ENCODE results near the gene ARF3.

The ARF3 gene

DNA sequence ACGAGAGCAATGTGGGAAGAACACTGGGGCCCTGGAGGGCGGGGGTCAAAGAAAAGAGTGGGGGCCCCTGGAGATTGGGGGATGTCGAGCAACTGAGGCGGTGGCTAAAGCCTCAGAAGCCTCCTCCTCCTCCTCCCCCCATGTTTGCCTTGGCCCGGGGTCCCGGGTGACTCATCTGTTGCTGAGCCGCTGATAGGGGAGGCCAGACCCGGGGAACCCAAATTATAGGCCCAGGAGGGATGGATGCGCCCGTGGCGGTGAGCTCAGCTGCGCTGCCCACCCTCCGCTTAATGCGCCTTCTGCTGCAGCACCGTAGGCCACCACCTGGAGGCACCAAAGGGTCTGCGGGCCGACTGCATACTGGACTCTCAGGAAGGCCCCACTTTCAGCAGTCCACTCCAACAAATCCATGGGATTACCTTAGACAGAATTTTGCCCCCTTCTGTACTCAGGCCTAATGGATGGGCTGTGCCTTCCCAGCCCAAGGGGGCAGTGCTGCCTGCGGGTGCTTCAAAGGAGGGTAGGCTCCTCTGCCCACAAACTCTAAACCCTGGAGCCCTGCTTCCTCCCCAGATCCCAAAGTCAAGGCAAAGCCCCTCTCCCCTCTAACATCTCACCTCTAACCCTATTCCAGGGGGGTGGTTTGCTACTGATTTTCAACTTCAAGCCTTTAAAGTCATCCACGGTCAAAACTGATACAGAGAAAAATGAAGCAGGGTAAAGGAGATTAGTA lies 16.8 kb upstream of the ARF3 start:
- Histone ChIP-seq H3K9me3 (ENCODE audit: control insufficient read depth, low read length) (no peaks in the 10 kb centered on the region), H3K4me1 (ENCODE audit: control insufficient read depth, insufficient read depth, low read depth, low read length) (peaks cover 48% of the 10 kb centered on the region), H2AFZ (ENCODE audit: low read depth, low read length) (no peak overlapping the region), H3K23ac (ENCODE audit: low read length in 2 of 2) (no peak overlapping the region), H3K9ac (ENCODE audit: low read length) (peak overlapping the region; percentile 44), H2AK5ac (ENCODE audit: low read length, severe bottlenecking) (no peak overlapping the region), H2BK5ac (ENCODE audit: low read depth, low read length, poor library complexity, severe bottlenecking) (no peak overlapping the region), H4K91ac (ENCODE audit: low read length) (no peak overlapping the region), H4K8ac (ENCODE audit: low read length) (no peak overlapping the region), H3K79me1 (replicated peaks; ENCODE audit: low read length, poor library complexity, severe bottlenecking) (no peaks in the 10 kb centered on the region), H3K14ac (ENCODE audit: low read length in 2 of 2) (no peak overlapping the region), H3K36me3 (ENCODE audit: control insufficient read depth in 1 of 2, insufficient read depth in 2 of 2, low read depth in 1 of 2, low read length in 2 of 2) (no peaks in the 10 kb centered on the region), H3K27me3 (ENCODE audit: control insufficient read depth in 1 of 2, insufficient read depth in 1 of 2, low read length in 2 of 2) (peaks cover 96 to 97% of the 10 kb centered on the region in 2 experiments), H2BK120ac (ENCODE audit: low read depth, low read length) (no peak overlapping the region), H3K27ac (ENCODE audit: low read length, poor library complexity, severe bottlenecking) (no peak overlapping the region), H2BK12ac (ENCODE audit: low read length in 2 of 2) (no peak overlapping the region), H3K4me3 (ENCODE audit: insufficient read depth in 1 of 2, low read depth in 1 of 2, low read length in 2 of 2) (no peak overlapping the region), H2BK15ac (ENCODE audit: low read depth, poor library complexity, severe bottlenecking) (no peak overlapping the region), H3K4me2 (ENCODE audit: low read length, poor library complexity, severe bottlenecking) (no peak overlapping the region), H3K4ac (ENCODE audit: low read depth in 1 of 2, low read length in 2 of 2) (no peak overlapping the region), H3K18ac (ENCODE audit: low read depth in 1 of 2, low read length in 2 of 2) (no peak overlapping the region)
- WGBS = 8% methylated on average over 17 of the region's 19 CpGs
- peak; percentile 47 for DNase-seq

GRCh38 chr12:48973531-48973930 lies 16.2 kb upstream of the ARF3 start:
- H3K4me1 ChIP-seq (ENCODE audit: control insufficient read depth, insufficient read depth, low read depth, low read length) = peaks cover 45% of the 10 kb centered on the region
- peak overlapping the region in 1 of 2 experiments; percentile 5 for H3K23ac ChIP-seq (ENCODE audit: low read length in 2 of 2)
- 22% methylated on average over 12 of the region's 12 CpGs for WGBS
- no peaks in the 10 kb centered on the region for H3K79me1 ChIP-seq (replicated peaks; ENCODE audit: low read length, poor library complexity, severe bottlenecking)
- H3K27me3 ChIP-seq (ENCODE audit: control insufficient read depth in 1 of 2, insufficient read depth in 1 of 2, low read length in 2 of 2) = peaks cover 96% of the 10 kb centered on the region in 2 experiments
- H3K18ac ChIP-seq (ENCODE audit: low read depth in 1 of 2, low read length in 2 of 2) = no peak overlapping the region
- no peak overlapping the region for H3K9ac ChIP-seq (ENCODE audit: low read length)
- no peak overlapping the region for H3K4ac ChIP-seq (ENCODE audit: low read depth in 1 of 2, low read length in 2 of 2)
- H3K27ac ChIP-seq (ENCODE audit: low read length, poor library complexity, severe bottlenecking) = no peak overlapping the region
- H3K9me3 ChIP-seq (ENCODE audit: control insufficient read depth, low read length) = no peaks in the 10 kb centered on the region
- H3K4me3 ChIP-seq (ENCODE audit: insufficient read depth in 1 of 2, low read depth in 1 of 2, low read length in 2 of 2) = no peak overlapping the region
- H3K36me3 ChIP-seq (ENCODE audit: control insufficient read depth in 1 of 2, insufficient read depth in 2 of 2, low read depth in 1 of 2, low read length in 2 of 2) = no peaks in the 10 kb centered on the region
- DNase-seq = no peak
- H4K8ac ChIP-seq (ENCODE audit: low read length) = no peak overlapping the region
- H2BK5ac ChIP-seq (ENCODE audit: low read depth, low read length, poor library complexity, severe bottlenecking) = no peak overlapping the region
- no peak overlapping the region for H2BK12ac ChIP-seq (ENCODE audit: low read length in 2 of 2)
- no peak overlapping the region for H3K14ac ChIP-seq (ENCODE audit: low read length in 2 of 2)
- H2AK5ac ChIP-seq (ENCODE audit: low read length, severe bottlenecking) = no peak overlapping the region
- no peak overlapping the region for H2BK120ac ChIP-seq (ENCODE audit: low read depth, low read length)
- H2BK15ac ChIP-seq (ENCODE audit: low read depth, poor library complexity, severe bottlenecking) = no peak overlapping the region
- no peak overlapping the region for H2AFZ ChIP-seq (ENCODE audit: low read depth, low read length)
- H4K91ac ChIP-seq (ENCODE audit: low read length) = no peak overlapping the region
- no peak overlapping the region for H3K4me2 ChIP-seq (ENCODE audit: low read length, poor library complexity, severe bottlenecking)

GRCh38 chr12:48972952-48973483 lies 15.7 kb upstream of the ARF3 start:
- H3K9me3 ChIP-seq (ENCODE audit: control insufficient read depth, low read length) = no peaks in the 10 kb centered on the region
- no peaks in the 10 kb centered on the region for H3K79me1 ChIP-seq (replicated peaks; ENCODE audit: low read length, poor library complexity, severe bottlenecking)
- no peak overlapping the region for H3K4me2 ChIP-seq (ENCODE audit: low read length, poor library complexity, severe bottlenecking)
- no peak overlapping the region for H3K23ac ChIP-seq (ENCODE audit: low read length in 2 of 2)
- no peak overlapping the region for H3K4ac ChIP-seq (ENCODE audit: low read depth in 1 of 2, low read length in 2 of 2)
- no peak overlapping the region for H2AFZ ChIP-seq (ENCODE audit: low read depth, low read length)
- H3K27me3 ChIP-seq (ENCODE audit: control insufficient read depth in 1 of 2, insufficient read depth in 1 of 2, low read length in 2 of 2) = peaks cover 96 to 98% of the 10 kb centered on the region in 2 experiments
- H3K36me3 ChIP-seq (ENCODE audit: control insufficient read depth in 1 of 2, insufficient read depth in 2 of 2, low read depth in 1 of 2, low read length in 2 of 2) = no peaks in the 10 kb centered on the region
- no peak overlapping the region for H2BK120ac ChIP-seq (ENCODE audit: low read depth, low read length)
- peaks cover 40% of the 10 kb centered on the region for H3K4me1 ChIP-seq (ENCODE audit: control insufficient read depth, insufficient read depth, low read depth, low read length)
- 44% methylated on average over 3 of the region's 3 CpGs for WGBS
- H4K8ac ChIP-seq (ENCODE audit: low read length) = no peak overlapping the region
- no peak overlapping the region for H2BK15ac ChIP-seq (ENCODE audit: low read depth, poor library complexity, severe bottlenecking)
- no peak overlapping the region for H2AK5ac ChIP-seq (ENCODE audit: low read length, severe bottlenecking)
- no peak overlapping the region for H2BK12ac ChIP-seq (ENCODE audit: low read length in 2 of 2)
- no peak for DNase-seq
- H4K91ac ChIP-seq (ENCODE audit: low read length) = no peak overlapping the region
- no peak overlapping the region for H3K27ac ChIP-seq (ENCODE audit: low read length, poor library complexity, severe bottlenecking)
- H3K14ac ChIP-seq (ENCODE audit: low read length in 2 of 2) = peak overlapping the region in 1 of 2 experiments; percentile 41
- H2BK5ac ChIP-seq (ENCODE audit: low read depth, low read length, poor library complexity, severe bottlenecking) = no peak overlapping the region
- no peak overlapping the region for H3K4me3 ChIP-seq (ENCODE audit: insufficient read depth in 1 of 2, low read depth in 1 of 2, low read length in 2 of 2)
- H3K18ac ChIP-seq (ENCODE audit: low read depth in 1 of 2, low read length in 2 of 2) = no peak overlapping the region
- H3K9ac ChIP-seq (ENCODE audit: low read length) = no peak overlapping the region

GRCh38 chr12:48972213-48972951 lies 15.1 kb upstream of the ARF3 start:
- Histone ChIP-seq H3K9me3 (ENCODE audit: control insufficient read depth, low read length) (no peaks in the 10 kb centered on the region), H2BK5ac (ENCODE audit: low read depth, low read length, poor library complexity, severe bottlenecking) (no peak overlapping the region), H2AFZ (ENCODE audit: low read depth, low read length) (peak overlapping the region; percentile 32), H3K18ac (ENCODE audit: low read depth in 1 of 2, low read length in 2 of 2) (no peak overlapping the region), H3K27me3 (ENCODE audit: control insufficient read depth in 1 of 2, insufficient read depth in 1 of 2, low read length in 2 of 2) (peaks cover 96 to 99% of the 10 kb centered on the region in 2 experiments), H3K36me3 (ENCODE audit: control insufficient read depth in 1 of 2, insufficient read depth in 2 of 2, low read depth in 1 of 2, low read length in 2 of 2) (no peaks in the 10 kb centered on the region), H4K91ac (ENCODE audit: low read length) (no peak overlapping the region), H3K23ac (ENCODE audit: low read length in 2 of 2) (no peak overlapping the region), H3K9ac (ENCODE audit: low read length) (no peak overlapping the region), H3K4me3 (ENCODE audit: insufficient read depth in 1 of 2, low read depth in 1 of 2, low read length in 2 of 2) (no peak overlapping the region), H3K27ac (ENCODE audit: low read length, poor library complexity, severe bottlenecking) (no peak overlapping the region), H3K4me2 (ENCODE audit: low read length, poor library complexity, severe bottlenecking) (no peak overlapping the region), H3K79me1 (replicated peaks; ENCODE audit: low read length, poor library complexity, severe bottlenecking) (no peaks in the 10 kb centered on the region), H3K14ac (ENCODE audit: low read length in 2 of 2) (peak overlapping the region in 1 of 2 experiments; percentile 41), H3K4ac (ENCODE audit: low read depth in 1 of 2, low read length in 2 of 2) (no peak overlapping the region), H2BK120ac (ENCODE audit: low read depth, low read length) (no peak overlapping the region), H3K4me1 (ENCODE audit: control insufficient read depth, insufficient read depth, low read depth, low read length) (peaks cover 38% of the 10 kb centered on the region), H2BK12ac (ENCODE audit: low read length in 2 of 2) (no peak overlapping the region), H2AK5ac (ENCODE audit: low read length, severe bottlenecking) (no peak overlapping the region), H4K8ac (ENCODE audit: low read length) (no peak overlapping the region), H2BK15ac (ENCODE audit: low read depth, poor library complexity, severe bottlenecking) (peak overlapping the region; percentile 34)
- DNase-seq = peak; percentile 58
- 34% methylated on average over 23 of the region's 23 CpGs for WGBS
